Brain microvascular endothelial cell (primary cell): ENCODE measurements around the gene COX19.

Source experiments
- DNase-seq: peaks from one replicate; pipeline ENCODE4 v3.0.0-alpha.2; 2020
- H3K27ac ChIP-seq: fragments of 250-450 bp; sonication (Bioruptor Pico); 2 replicates; pipeline ENCODE4 v1.5.1; 2020; ENCODE audit warnings: mild to moderate bottlenecking, moderate library complexity
- H3K27me3 ChIP-seq: fragments of 250-450 bp; sonication (Bioruptor Pico); replicated peaks from 2 replicates; pipeline ENCODE4 v1.5.1; 2020; ENCODE audit warnings: mild to moderate bottlenecking
- H3K36me3 ChIP-seq: fragments of 250-450 bp; sonication (Bioruptor Pico); replicated peaks from 2 replicates; pipeline ENCODE4 v1.5.1; 2020; ENCODE audit warnings: mild to moderate bottlenecking
- H3K4me3 ChIP-seq: 2 replicates; pipeline ENCODE4 v1.5.1; 2011; ENCODE audit warnings: low read depth, mild to moderate bottlenecking, control low read depth, low read length, moderate library complexity
- CTCF ChIP-seq: IDR thresholded peaks from 2 replicates; pipeline ENCODE4 v1.5.1; 2011; ENCODE audit warnings: low read depth, mild to moderate bottlenecking, moderate library complexity, low read length, control low read depth, inconsistent platforms; ENCODE audit errors: missing control alignments
- in situ Hi-C: cut with HindIII; loops from 2 replicates; pipeline ENCODE4 v1.10.0; 2017; ENCODE audit warnings: low sequenced_read_pairs, low pct_ligation_motif_present

COX19 gene

GRCh38 chr7:916291-916941 lies 58.9 kb downstream of the COX19 start:
- in situ Hi-C loops = no loop called here
- H3K27me3 ChIP-seq = no peaks in the 10 kb centered on the region
- no peak overlapping the region for H3K4me3 ChIP-seq
- H3K27ac ChIP-seq = no peak overlapping the region
- no peak for DNase-seq
- no peaks in the 10 kb centered on the region for H3K36me3 ChIP-seq
- no peak for TF ChIP-seq CTCF
